ENCODE results near the gene DNAJB13. TPM values are rescaled to one million over a fixed set of nuclear protein-coding genes. Genes with fewer than 3 reads are reported as not detected.

Gene DNAJB13
- total RNA-seq, 2 experiments from 2014 or later = 0.15 to 0.31 TPM

DNA sequence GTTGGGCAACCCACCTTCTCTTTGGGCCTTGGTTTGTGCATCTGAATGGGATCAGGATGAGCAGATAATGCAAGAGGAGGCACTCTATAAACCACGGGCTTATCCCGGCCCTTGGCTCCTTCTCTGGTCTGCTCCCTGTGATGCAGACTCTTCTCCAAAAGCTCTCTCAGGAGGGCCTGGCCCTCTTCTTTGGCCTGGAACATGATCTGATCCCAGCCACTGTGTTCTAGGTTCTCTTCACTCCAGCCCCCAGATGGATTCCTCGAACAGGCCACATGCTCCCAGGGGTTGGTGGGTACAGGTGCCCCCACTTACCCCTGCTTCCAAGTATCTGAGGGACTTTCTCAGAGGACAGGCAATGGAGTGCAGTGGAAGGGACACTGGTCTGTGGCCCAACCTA, 66.8 kb downstream of the DNAJB13 start:
- peaks cover 33% of the 10 kb centered on the region for H3K4me1 Mint-ChIP-seq
- H3K27ac Mint-ChIP-seq = no peak overlapping the region
- H3K4me3 Mint-ChIP-seq = no peak overlapping the region
- peaks cover 32% of the 10 kb centered on the region for H3K36me3 Mint-ChIP-seq (ENCODE audit: low read depth)
- H3K27me3 Mint-ChIP-seq = no peaks in the 10 kb centered on the region
- H3K9me3 Mint-ChIP-seq = no peaks in the 10 kb centered on the region
- CTCF ChIA-PET = interaction anchor here (1.0 to 2.1 kb wide), 5 partner anchors 10 to 35 kb away, joined by 3 to 5 read pairs (median 4); partner anchors contain the start of gene UCP2
- POLR2A ChIA-PET = no interaction called here
- no peak for DNase-seq

DNA sequence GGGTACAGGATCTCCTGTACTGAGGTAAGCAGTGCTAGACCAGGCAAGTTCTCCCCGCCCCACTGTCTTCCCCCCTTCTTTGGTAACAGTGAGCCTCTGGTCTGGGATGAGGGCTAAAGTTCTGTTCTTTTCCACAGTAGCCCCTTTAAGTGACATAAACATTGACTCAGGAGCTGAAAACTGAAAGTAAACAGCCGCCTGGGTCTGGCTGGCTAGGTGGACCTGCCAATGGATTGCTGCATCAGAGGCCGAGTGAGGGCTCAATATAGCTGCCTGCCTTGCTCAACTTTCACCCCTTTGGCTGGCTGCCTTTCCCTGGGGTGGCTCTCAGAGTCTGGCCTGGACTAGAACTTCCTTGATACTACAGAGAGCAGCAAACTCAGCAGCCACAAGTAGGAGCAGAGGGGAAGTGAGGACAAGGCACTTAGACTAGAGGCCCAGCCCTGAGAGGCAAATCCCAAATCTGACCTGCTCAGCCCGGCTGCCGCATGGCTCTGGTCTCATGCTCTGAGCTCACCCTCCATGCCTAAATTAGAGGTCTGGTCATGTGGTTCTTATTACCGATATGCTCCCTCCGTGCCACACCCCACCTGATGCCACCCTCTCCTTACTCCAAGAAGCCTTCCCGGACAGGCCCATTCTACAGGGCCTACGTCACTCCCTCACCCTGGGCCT, 67.6 kb downstream of the DNAJB13 start:
- Mint-ChIP-seq H3K27ac (no peak overlapping the region), H3K4me3 (no peak overlapping the region), H3K9me3 (no peaks in the 10 kb centered on the region), H3K36me3 (ENCODE audit: low read depth) (peaks cover 37% of the 10 kb centered on the region), H3K27me3 (no peaks in the 10 kb centered on the region), H3K4me1 (peaks cover 32% of the 10 kb centered on the region)
- ChIA-PET CTCF (interaction anchor here (1.0 to 2.1 kb wide), 8 partner anchors 9 to 38 kb away, joined by 3 to 5 read pairs (median 3); partner anchors contain the start of genes UCP2 and UCP3), POLR2A (interaction anchor here (0.9 kb wide), 1 partner anchor 9 kb away, joined by 4 read pairs; no protein-coding TSS in a partner anchor)
- DNase-seq = no peak

DNA sequence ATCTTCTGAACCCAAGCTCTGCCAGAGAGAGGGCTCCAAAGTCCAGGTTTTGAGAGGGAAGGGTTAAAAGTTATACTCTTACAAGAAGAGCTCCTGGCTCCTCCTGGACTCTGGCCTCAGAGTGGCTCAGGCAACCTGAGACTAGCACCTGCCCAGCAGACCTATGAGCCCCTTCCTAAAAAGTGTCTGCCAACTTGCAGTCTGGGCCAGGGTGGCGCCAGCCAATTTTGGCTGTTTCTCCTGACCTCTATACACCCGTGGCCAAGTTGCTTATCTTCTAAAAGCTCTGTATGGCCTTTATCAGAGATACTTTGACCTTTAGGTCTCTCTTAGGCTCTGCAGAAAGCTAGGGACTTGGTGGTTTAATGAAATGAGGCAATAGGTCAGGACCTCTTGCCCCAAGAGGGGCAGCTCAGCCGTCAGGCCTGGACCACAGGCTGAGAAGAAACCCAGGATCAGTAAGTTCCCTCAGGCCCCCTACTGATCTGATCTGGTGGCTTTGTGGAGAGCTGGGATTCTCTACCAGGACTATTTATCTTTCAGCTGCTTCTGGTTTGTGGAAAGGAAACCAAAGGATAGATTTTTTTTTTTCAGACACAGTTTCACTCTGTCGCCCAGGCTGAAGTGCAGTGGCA, 68.4 kb downstream of the DNAJB13 start:
- DNase-seq = no peak
- Mint-ChIP-seq H3K36me3 (ENCODE audit: low read depth) (peaks cover 42% of the 10 kb centered on the region), H3K4me1 (peaks cover 33% of the 10 kb centered on the region), H3K4me3 (no peak overlapping the region), H3K9me3 (no peaks in the 10 kb centered on the region), H3K27ac (peak overlapping the region; percentile 68), H3K27me3 (no peaks in the 10 kb centered on the region)
- ChIA-PET CTCF (interaction anchor here (1.2 to 2.1 kb wide), 8 partner anchors 10 to 38 kb away, joined by 3 to 5 read pairs (median 3); partner anchors contain the start of genes UCP2 and UCP3), POLR2A (interaction anchor here (0.6 to 0.9 kb wide), 2 partner anchors 8 to 47 kb away, joined by 3 to 4 read pairs; no protein-coding TSS in a partner anchor)

DNA sequence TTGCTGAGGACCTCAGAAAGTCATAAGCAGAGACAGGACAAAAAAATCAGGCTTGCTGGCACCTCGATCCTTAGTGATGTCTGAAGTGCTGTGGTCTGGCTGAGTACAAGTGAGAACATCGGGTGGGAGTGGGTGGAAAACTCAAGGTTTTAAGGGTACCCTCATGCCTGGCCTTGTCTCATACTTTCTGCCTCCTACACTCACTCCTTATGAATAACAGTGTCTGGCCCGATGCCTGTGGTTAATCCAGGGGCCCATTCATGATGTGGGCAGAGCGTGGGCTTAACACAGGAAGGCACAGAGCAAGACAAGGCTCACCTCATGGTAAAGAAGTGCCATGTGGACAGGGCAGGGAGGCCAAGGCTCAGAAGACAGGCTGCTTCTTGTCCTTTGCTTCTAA, 69.0 kb downstream of the DNAJB13 start:
- Mint-ChIP-seq H3K27ac (peak overlapping the region; percentile 68), H3K9me3 (no peaks in the 10 kb centered on the region), H3K36me3 (ENCODE audit: low read depth) (peaks cover 39% of the 10 kb centered on the region), H3K4me1 (peaks cover 29% of the 10 kb centered on the region), H3K4me3 (no peak overlapping the region), H3K27me3 (no peaks in the 10 kb centered on the region)
- POLR2A ChIA-PET = no interaction called here
- CTCF ChIA-PET = interaction anchor here (1.3 to 1.6 kb wide), 3 partner anchors 11 to 16 kb away, joined by 3 to 4 read pairs (median 3); partner anchors contain the start of gene UCP3
- DNase-seq = no peak

Other genes with a start within 250 kb of the DNAJB13 start
- 10 to 100 TPM; 82.1 to 83.8 TPM for gene RAB6A, start 190.0 kb upstream of the DNAJB13 start, total RNA-seq
- 10 to 100 TPM; 50.5 to 50.9 TPM for gene MRPL48, start 163.2 kb upstream of the DNAJB13 start, total RNA-seq
- gene COA4, start 74.2 kb upstream of the DNAJB13 start, total RNA-seq = 10 to 100 TPM; 54.4 to 60.6 TPM
- gene PAAF1, start 74.0 kb upstream of the DNAJB13 start, total RNA-seq = 10 to 100 TPM; 17.0 to 17.2 TPM
- 100 to 1,000 TPM; 326 to 344 TPM for gene UCP2, start 31.8 kb downstream of the DNAJB13 start, total RNA-seq
- 1 to 10 TPM; 2.5 to 3.2 TPM for gene UCP3, start 58.1 kb downstream of the DNAJB13 start, total RNA-seq
- gene C2CD3, start 220.0 kb downstream of the DNAJB13 start, total RNA-seq = 10 to 100 TPM; 34.0 to 39.1 TPM
- gene PPME1, start 220.3 kb downstream of the DNAJB13 start, total RNA-seq = 10 to 100 TPM; 21.3 to 25.9 TPM

All from activated CD4-positive, alpha-beta T cell treated with anti-CD3 and anti-CD28 coated beads, Interleukin-2, amount 10 ng/mL, durations not matched to agents 7 days and 5 days (primary cell).